Measurements from ENCODE around the gene CRHBP.
A peak's percentile ranks its signal among the peaks of the same experiment; 100 is the strongest.

CRHBP gene

DNA sequence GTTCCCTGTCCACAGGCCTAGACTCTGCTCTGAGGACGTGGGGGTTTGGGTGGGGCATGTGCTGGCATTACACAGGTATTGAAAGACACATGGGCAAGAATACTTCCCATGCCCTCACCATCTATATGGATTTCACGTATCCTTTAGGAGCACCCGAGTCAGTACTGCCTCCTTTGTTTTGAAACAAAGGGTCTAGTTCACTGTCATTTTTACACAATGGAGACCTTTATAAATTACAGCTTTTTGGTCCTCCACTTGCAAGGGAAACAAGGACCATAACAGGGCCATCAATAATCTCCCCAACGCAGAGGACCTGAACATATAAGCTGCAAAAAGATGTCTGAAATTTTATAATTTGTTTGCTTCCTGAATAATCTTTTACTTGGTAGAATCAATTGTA lies 24.9 kb upstream of the CRHBP start:
- no peak for DNase-seq (ENCODE audit: low read depth)
- H3K4me3 ChIP-seq (ENCODE audit: low read depth, low read length) = no peak overlapping the region
- TF ChIP-seq, protein P1, sequence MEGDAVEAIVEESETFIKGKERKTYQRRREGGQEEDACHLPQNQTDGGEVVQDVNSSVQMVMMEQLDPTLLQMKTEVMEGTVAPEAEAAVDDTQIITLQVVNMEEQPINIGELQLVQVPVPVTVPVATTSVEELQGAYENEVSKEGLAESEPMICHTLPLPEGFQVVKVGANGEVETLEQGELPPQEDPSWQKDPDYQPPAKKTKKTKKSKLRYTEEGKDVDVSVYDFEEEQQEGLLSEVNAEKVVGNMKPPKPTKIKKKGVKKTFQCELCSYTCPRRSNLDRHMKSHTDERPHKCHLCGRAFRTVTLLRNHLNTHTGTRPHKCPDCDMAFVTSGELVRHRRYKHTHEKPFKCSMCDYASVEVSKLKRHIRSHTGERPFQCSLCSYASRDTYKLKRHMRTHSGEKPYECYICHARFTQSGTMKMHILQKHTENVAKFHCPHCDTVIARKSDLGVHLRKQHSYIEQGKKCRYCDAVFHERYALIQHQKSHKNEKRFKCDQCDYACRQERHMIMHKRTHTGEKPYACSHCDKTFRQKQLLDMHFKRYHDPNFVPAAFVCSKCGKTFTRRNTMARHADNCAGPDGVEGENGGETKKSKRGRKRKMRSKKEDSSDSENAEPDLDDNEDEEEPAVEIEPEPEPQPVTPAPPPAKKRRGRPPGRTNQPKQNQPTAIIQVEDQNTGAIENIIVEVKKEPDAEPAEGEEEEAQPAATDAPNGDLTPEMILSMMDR (IDR thresholded peaks at IDR 0.05; ENCODE audit: low read depth, low read length, missing control alignments) = no peak

DNA sequence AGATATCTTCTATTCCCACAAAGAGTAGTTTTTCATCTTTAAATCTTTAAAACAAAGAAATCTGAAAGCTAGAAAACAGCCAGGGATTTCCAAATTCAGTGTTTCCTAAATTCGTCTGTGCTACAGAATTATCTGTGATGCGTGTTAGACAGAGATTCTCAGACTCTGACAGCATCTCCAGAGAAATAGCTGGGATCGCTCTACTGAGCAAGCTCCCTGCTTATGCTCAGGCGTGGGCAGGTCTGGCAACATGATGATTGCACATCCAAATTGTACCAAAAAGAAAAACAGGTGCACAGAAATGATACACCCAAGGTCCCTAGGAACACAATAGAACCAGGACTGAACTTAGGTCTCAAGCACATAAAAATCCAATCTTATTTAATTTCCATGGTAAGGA lies 22.8 kb upstream of the CRHBP start:
- no peak overlapping the region for H3K4me3 ChIP-seq (ENCODE audit: low read depth, low read length)
- DNase-seq (ENCODE audit: low read depth) = no peak
- TF ChIP-seq, protein P1 (IDR thresholded peaks at IDR 0.05; ENCODE audit: low read depth, low read length, missing control alignments) = no peak

DNA sequence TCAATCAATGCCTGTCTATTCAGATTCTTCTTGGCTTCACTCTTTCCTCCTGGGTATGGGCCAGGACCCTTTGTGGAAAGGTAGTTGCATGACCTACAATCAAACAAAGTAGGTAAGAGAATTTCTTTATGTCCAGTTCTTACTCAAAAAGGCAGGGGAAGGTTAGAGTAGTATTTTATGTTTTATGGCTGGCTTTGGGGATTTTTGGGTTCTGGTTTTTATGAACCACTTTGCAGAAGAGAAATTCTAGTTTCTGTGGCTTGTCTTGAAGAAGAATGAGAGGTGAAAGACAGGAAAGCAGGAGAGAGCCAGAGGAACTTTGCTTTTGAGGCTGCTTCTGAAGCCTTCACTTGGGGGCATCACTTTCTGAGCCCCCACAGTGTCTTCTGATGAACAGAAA lies 14.7 kb upstream of the CRHBP start:
- H3K4me3 ChIP-seq (ENCODE audit: low read depth, low read length) = no peak overlapping the region; the same call in 1 of the 2 replicates
- DNase-seq (ENCODE audit: low read depth) = peak; percentile 37
- TF ChIP-seq, protein P1 (IDR thresholded peaks at IDR 0.05; ENCODE audit: low read depth, low read length, missing control alignments) = no peak

DNA sequence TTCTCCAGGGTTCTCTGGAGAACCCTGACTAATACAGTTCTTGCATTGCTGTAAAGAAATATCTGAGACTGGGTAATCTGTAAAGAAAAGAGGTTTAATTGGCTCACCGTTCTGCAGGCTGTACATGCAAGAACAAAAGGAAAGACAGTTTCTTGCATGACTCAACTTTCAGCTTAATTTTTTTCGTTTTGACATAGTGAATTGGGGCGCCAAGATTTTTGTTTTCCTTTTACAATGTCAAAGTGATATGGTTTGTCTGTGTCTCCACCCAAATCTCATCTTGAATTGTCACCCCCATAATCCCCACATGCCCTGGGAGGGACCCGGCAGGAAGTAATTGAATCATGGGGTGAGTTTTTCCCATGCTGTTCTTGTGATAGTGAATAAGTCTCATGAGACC lies 11.8 kb upstream of the CRHBP start:
- TF ChIP-seq, protein P1 (IDR thresholded peaks at IDR 0.05; ENCODE audit: low read depth, low read length, missing control alignments) = no peak
- DNase-seq (ENCODE audit: low read depth) = peak; percentile 15
- no peak overlapping the region for H3K4me3 ChIP-seq (ENCODE audit: low read depth, low read length)

DNA sequence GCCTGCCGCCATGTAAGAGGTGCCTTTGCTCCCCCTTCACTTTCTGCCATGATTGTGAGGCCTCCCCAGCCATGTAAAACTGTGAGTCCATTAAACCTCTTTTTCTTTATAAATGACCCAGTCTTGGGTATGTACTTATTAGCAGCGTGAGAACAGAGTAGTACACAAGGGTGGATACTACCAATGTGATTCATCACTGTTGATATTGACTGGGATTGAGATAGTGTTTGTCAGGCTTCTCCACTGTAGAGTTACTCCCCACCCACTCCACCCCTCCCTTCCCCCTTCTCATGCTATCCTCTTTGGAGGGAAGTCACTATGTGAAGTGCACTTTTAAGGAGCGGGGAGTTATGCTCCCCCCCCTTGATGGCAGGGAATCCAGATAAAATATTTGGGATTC lies 11.4 kb upstream of the CRHBP start:
- no peak overlapping the region for H3K4me3 ChIP-seq (ENCODE audit: low read depth, low read length)
- no peak for DNase-seq (ENCODE audit: low read depth)
- TF ChIP-seq, protein P1 (IDR thresholded peaks at IDR 0.05; ENCODE audit: low read depth, low read length, missing control alignments) = no peak

DNA sequence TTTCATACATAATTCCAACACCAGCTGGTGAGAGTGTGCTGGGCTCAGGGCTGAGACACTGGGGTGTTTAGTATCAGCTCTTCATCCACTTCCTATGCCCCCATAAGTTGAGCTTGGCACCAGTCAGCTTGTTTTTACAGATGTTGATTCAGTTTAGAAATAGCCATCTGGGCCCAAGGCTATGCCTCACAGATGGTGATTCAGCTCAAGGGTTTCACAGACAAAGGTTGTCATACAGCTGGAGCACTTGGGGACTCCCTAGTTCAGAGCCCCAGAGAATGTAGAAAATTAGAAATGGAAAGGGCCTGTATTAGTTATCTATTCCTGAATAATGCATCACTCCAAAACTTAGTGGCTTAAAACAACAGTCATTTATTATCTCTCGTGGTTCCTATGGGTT lies 10.3 kb upstream of the CRHBP start:
- DNase-seq (ENCODE audit: low read depth) = no peak
- H3K4me3 ChIP-seq (ENCODE audit: low read depth, low read length) = no peak overlapping the region
- TF ChIP-seq, protein P1 (IDR thresholded peaks at IDR 0.05; ENCODE audit: low read depth, low read length, missing control alignments) = no peak

DNA sequence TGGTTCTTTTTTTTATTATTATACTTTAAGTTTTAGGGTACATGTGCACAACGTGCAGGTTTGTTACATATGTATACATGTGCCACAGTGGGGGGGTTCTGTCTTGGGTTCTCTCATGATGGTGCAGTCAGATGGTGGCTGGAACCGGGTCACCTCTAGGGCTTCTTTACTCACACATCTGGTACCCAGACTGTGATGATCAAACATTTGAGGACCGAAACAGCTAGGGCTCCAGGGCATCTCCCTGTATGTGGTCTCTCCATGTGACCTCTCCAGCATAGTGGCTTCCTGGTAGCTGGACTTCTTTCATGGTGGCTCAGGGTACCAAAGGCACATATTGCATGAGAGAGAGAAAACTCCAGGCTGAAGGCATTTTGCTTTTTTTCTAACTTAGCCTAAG lies 9.8 kb upstream of the CRHBP start:
- H3K4me3 ChIP-seq (ENCODE audit: low read depth, low read length) = no peak overlapping the region
- TF ChIP-seq, protein P1 (IDR thresholded peaks at IDR 0.05; ENCODE audit: low read depth, low read length, missing control alignments) = no peak
- no peak for DNase-seq (ENCODE audit: low read depth)

All from GM12864 (cell line).